Sciatic nerve (tissue), 2 donors: Measurements from ENCODE around the gene TSLP. TPM values are rescaled to one million over a fixed set of nuclear protein-coding genes. Genes with fewer than 3 reads are reported as not detected.

Experiments
- ATAC-seq: fragments of 200-7000 bp; cut with Tn5 transposase; one replicate; pipeline ENCODE4 v1.9.1; 2020; ENCODE audit warnings: mild to moderate bottlenecking, moderate library complexity
- DNase-seq: peaks from one replicate; pipeline ENCODE4 v3.0.0-alpha.2; 2020; ENCODE audit warnings: low spot score
- intact Hi-C: fragments of 100-400 bp; cut with DNase I; formaldehyde crosslinking; loops from one replicate; pipeline ENCODE4 v1.14.2; 2022
- total RNA-seq: library from RNA; stranded (reverse); fragmentation: NEBNext Ultra II Directional; extraction: Animal tissue kit (Norgen Biotek cat#: 25700); gene quantifications from one replicate; pipeline ENCODE4 v1.2.1, GENCODE V29; 2021
- donor health status: DM: no; HTN: no; CAD: no.
- donor health status: DM: no; HTN: no; CAD: no.

The TSLP gene
- total RNA-seq: 0.22 TPM

DNA sequence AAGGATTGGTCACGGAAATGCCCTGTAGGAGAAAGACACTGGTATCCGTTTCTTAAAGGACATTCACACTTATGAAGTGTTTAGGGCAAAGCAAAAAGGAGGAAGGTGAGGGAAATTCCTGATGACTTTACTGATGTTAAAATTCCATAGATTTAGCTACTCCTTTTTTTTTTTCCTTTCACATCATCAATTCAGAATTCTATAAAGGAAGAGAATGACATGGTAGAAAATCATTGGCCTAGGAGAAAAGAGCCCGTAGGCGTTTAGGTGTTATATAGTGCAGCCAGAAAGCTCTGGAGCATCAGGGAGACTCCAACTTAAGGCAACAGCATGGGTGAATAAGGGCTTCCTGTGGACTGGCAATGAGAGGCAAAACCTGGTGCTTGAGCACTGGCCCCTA lies at the start of gene TSLP:
Gene TSLP (plus strand): TSS at position 301 of the 400 bp plus-strand sequence. CDS start 178 bp downstream, outside the sequence.
- ATAC-seq: no peak
- intact Hi-C loops: no loop called here
- DNase-seq: no peak

DNA sequence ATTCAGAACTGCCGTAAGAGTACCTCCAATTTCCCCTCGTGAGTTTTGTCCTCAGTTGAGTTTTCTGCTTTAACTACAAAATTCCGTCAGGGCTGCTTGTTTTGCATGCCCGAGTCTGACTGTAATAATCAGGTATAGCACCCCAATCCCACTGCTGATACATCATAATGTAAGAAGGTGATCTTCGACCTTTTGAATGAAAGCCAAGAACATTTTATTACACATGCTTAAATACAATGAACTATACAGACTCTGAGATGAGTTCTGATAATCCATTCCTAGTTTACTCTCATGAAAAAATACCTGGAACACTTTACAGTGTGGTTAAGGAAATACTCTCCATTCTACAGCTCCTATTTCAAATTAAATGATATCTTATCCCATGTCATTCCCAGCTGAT lies 49.2 kb upstream of the TSLP start:
- ATAC-seq (no peak), DNase-seq (no peak)
- intact Hi-C loops: no loop called here

DNA sequence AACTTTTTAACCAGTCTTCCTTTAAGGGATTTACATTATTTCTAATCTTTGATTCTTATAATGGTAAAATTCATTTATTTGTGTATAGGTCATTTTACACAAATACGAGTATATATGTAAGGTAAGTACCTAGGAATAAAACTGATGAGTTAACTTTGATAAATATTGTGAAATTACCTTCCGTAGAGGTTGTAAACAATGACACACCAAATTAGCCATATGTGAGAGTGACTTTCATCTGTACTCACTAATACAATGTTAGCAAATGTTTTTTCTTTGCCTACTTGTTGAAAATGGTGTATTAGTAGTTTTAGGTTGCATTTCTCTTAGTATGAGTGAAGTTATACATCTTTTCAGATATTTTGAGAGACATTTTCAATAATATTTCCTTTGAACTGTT lies 42.6 kb upstream of the TSLP start:
- intact Hi-C loops: no loop called here
- no peak for ATAC-seq
- no peak for DNase-seq

DNA sequence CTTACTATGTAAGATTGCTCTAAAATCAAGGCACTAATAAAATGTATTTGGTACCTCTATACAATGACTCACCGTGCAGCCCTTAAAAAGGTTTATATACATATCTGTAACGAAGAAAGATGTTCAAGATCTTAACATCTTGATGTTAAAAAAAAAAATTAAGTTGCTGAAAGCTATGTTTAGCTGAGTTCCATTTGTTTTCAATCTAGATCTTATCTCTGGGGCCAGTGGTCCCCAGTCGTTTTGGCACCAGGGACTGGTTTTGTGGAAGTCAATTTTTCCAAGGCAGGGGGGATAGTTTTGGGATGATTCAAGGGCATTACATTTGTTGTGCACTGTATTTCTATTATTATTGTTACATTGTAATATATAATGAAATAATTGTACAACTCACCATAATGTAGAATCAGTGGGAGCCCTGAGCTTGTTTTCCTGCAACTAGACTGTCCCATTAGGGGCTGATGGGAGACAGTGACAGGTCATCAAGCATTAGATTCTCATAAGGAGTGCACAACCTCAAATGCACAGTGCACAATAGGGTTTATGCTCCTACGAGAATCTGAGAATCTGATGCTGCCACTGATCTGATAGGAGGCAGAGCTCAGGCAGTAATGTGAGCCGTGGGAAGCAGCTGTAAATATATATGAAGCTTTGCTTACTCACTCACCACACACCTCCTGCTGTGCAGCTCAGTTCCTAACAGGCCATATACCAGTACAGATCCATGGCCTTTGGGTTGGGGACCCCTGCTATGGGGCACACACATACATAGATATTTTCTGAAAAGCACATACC lies 27.6 kb upstream of the TSLP start:
- intact Hi-C loops: no loop called here
- no peak for DNase-seq
- no peak for ATAC-seq

DNA sequence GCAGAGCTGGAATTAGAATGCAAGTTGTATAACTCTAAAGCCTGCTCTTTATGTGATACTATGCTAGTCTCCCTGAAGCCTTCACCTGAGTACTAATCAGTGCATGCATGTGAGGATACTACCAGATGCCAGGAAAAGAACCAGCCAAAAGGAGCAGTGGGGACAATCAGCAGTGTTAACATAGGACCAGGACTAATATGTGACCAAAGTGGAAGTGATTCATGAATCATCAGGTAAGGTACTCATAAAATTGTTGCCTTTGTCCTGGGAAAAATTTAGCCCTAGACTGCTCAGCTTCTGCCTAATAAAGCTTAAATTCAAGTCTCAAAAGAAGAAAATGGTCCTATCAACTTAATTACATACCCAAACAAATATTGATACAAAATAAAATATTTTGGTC lies 13.4 kb upstream of the TSLP start:
- no peak for ATAC-seq
- intact Hi-C loops: no loop called here
- no peak for DNase-seq

DNA sequence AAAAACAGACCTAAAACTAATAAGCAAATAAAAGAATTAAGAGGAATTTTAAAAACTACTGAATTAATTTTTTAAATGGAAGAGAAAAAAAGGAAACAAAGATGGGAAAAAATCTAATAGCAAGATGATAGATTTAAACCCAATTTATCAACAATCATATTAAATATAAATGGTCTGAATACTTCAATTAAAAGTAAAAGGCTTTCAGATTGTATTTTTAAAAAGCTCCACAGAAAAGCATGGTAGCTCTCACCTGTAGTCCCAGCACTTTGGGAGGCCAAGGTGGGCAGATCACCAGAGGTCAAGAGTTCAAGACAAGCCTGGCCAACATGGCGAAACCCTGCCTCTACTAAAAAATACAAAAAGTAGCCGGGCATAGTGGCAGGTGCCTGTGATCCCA lies 11.3 kb upstream of the TSLP start:
- DNase-seq: no peak
- intact Hi-C loops: no loop called here
- no peak for ATAC-seq

DNA sequence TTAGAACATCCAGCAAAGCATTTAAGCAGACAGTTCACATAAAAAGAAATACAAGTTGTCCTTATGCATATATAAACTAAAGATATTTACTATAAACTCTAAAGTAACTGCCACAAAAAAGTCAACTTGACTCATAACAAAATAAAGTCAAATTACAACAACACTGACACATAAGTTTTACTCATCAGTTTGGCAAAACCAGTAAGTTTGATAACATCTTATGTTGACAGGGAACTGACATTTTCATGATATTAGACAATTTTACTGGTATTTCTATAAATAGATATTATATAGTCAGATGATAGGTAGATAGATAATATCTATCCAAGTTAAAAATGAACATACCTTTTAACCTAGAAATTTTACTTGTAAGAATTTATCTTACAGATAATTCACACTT lies 9.9 kb upstream of the TSLP start:
- intact Hi-C loops: no loop called here
- ATAC-seq (no peak), DNase-seq (no peak)

DNA sequence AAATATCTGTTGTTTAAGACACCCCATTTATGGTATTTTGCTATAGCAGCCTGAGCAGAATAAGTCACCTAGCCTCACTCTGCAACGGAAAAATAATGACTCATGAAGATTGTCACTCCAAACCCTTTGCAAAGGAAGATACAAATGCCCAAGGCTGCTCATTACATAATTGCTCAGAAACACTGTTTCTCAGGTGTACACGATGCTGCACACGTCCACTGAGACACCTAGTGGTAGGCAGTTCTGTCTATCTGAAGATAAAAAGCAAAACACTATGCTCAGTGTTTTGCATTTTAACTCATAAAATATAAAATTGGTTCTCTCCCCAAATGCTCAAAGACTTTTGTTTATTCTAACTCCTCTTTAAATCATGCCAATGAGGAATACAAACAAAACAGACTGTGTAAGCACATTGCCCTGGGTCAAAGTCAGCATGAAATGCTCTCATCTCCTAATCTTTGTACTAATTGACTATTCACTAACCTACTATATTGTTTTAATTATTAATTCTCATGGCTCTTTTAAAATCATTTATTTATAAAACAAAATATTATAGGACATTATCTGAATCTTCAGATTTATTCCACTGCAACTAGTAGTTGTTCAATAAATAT lies 7.7 kb upstream of the TSLP start:
- intact Hi-C loops: no loop called here
- ATAC-seq (no peak), DNase-seq (no peak)

DNA sequence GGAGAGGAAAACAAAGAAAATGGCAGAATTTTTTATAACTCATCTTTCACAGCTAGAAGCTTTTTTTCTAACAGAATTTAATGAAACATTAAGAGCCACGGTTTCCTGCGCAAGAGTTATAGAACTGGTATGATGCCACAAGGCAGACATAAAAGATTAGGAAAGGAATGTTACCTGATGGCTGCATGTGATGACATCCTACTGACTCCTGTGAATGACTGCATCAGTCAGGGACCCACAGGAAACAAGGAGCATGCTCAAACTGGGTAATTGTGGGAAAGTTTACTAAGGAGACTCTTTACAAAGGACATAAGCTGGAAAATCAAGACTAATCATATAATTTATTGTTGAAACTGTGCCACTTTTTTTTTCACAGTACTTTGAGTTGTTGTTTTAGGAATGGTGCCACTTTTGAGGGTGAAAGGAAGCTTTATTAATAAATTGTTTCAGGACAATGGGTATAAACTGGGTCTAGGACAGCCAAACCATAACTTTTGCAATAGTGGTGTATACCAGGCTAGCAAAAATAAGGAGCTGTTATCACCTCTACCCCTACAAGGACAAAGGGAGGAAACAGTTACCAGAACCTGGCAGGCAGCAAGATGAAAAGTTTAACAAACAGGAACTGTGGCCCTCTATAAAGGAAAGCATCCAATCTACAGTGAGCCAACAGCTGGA lies 5.1 kb upstream of the TSLP start:
- no peak for DNase-seq
- ATAC-seq: no peak
- intact Hi-C loops: no loop called here

DNA sequence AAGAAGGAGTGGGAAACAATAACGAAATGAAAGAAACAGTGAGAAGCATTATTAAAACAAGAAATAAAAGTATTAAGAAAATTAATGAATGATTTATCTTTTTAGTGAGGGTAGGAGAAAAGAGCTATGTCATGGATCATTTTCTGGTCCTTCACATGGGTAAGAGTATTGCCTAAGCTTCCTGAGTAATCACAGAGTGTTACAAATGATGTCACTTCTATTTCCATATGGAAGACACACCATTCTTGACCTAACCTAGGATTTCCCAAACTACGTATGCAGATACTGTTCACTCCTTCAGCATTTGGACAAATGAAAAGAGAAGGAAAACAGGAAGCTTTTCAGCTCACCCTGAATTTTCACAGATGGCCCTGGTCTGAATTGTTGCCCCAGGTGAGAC lies 3.3 kb upstream of the TSLP start:
- no peak for DNase-seq

DNA sequence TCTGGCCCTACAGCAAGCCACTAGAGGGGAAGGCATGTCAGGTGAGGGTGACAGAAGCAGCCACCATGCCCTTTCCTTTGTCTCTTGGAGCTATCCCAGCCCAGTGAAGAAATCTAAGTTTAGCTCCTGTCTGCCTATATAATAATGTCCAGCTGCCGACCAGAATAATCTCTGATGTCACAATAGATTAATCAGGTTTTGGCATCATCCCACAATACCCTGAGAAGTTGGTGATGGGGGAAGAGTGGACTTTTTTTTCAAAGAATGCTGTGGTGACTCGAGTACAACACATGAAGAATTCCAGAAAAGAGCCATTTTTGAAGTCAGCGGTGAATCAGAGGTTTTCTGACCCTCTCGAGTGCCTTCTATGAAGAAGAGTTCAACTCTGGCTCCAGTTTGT lies 1.7 kb upstream of the TSLP start:
- intact Hi-C loops: no loop called here
- DNase-seq: no peak
- ATAC-seq: no peak

More for the DNA sequence above, 3.3 kb upstream of the TSLP start:
- intact Hi-C loops: no loop called here
- no peak for ATAC-seq

DNA sequence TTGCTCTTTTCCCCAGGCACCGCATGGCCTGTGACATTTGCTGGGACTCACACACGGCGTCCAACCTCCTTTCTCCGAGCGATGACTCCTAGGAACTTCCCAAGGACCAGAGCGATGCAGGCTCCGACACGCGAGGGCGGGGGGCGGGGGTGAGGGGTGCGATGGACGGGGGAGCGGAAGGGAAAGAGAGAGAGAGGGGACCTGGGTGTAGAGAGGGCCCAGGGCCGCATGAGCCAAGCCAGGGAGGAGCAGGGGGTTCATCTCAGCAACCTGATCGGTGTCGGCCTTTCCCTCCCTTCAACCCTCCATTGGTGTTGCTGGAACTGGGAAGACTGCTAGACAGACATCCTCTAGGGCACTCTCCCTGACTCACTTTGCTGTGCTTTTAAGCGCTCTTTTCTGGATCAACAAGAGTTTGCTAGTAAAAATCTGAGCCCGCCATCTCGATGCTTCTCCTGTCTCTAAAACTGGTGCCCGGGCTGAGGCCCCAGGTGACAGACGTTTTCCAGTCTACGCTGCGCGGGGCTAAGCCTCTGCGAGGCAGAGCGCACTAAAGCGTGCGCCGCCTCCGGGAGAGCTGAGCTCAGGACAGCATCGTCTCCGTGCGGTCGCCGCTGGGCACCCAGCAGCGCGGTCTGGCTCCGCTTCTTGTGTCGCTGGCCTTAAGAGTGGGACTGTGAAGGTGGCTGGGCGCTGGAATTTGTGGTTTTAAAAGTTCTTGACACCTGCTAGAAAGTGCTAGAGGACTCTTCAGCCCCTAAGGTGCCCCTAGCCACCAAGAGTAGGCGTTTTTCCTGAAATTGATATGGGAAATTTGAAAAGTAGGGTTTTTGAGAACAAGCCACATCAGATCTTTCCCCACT lies 1.0 kb upstream of the TSLP start:
- ATAC-seq: peak; percentile 69
- intact Hi-C loops: no loop called here
- DNase-seq: peak; percentile 59

DNA sequence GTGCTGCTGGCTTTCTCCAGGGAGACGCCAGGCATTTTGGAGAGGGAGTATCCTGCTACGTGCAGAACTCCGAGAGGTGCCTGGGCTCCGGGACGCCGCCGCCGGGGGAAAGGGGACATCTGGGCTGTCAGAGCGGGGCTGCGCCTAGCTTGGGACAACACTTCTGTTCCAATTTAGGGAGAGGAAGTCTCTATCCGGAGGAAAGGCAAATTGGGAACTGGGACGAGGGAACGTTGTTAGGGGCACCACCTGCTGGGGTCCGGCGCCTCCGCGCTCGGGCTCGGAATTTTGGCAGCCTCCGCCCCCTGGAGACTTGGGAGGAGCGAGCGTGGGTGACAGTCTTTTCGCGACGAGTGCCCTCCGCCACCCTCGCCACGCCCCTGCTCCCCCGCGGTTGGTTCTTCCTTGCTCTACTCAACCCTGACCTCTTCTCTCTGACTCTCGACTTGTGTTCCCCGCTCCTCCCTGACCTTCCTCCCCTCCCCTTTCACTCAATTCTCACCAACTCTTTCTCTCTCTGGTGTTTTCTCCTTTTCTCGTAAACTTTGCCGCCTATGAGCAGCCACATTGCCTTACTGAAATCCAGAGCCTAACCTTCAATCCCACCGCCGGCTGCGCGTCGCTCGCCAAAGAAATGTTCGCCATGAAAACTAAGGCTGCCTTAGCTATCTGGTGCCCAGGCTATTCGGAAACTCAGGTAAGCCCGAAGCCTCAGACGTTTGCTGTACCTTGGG lies 1.6 kb downstream of the TSLP start:
- intact Hi-C loops: no loop called here
- DNase-seq (peak; percentile 66), ATAC-seq (peak; percentile 81)

DNA sequence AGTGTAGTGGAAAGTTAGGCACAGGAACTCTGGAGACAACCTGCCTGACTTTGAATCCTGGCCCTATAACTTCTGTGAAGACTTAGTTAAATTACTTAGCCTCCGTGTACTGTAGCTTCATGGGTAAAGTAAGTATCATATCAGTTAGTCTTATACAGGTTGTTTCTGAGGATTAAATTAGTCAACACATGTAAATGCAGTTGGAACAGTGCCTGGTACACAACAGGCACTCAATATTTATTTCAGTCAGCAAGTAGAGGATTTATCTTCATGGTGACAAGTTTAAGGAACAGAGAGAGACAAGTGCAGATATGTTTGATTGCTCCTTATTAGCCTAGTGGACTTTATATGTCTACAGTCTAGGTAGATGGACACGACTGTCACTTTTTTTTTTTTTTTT lies 2.7 kb downstream of the TSLP start:
- intact Hi-C loops: no loop called here
- no peak for ATAC-seq
- DNase-seq: no peak

DNA sequence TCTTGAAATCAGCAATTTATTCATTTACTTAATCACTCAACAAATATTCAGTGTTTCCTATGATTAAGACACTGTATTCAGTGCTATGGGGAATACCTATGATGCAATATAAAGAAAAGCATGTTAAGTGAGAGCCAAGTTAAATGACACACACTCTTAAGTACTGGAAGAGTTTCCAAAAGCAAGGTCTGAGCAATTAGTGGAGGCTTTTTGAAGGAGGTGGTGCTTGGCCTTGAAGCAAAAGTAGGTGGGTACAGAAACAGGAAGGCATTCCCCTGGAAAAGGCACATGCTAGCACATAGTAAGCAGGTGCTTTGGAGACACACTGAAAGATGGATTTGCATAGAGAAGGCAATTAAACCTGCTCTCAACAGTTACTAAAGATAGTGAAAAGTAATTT lies 4.0 kb downstream of the TSLP start:
- intact Hi-C loops: no loop called here
- DNase-seq: no peak
- ATAC-seq: peak; percentile 64

DNA sequence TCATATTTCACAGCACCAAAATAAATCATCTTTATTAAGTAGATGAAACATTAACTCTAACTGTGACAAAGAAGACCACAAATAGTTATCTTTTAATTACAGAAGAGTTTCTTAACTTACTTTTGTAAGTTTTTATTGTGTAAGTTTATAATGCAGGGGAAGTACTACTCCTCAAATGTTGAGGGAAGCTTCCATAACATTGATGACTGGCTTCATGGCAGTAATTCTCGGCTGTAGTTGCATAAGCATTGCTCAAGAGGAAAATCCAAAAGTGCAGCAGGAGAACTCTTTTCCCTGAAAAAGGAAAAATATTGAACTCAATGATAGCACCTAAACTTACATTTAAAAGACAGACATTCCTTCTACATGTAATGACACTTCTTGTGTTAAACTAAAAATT lies 4.6 kb downstream of the TSLP start:
- no peak for ATAC-seq
- no peak for DNase-seq
- intact Hi-C loops: no loop called here

DNA sequence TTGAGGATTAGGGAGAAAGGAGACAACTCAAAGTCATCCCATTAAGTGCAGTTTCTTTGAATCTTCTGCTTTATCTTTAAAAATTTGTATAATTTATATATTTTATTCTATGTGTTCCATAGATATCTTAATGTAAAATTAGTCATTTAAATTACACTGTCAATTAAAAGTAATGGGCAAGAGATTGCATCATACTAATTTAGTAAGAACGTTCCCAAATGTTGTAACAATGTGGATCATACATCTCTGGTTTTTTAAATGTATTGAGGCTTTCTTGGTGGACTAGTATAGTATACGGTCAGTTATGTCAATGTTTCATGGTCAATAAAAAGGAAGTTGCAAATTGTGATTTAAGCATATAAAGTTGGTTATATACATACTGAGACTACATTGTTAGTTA lies 6.2 kb downstream of the TSLP start:
- ATAC-seq (no peak), DNase-seq (no peak)
- intact Hi-C loops: no loop called here

DNA sequence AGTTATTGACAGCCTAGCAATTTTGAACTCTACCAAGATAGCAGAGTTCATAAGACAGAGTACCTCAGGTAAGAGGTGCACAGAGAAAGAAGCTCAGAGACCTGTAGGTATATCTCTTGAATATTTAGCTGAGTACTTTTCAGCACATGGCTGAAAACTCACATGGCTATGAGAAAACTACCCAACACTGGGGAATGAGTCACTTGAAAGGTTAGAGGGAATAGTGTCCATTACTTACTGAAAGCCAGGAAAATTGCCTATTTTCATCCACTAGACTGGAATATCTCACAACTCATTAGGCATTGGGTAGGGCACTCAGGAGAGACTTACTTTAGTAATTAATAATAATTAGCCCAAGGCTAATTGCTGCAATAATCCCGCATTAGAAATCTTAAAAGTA lies 8.3 kb downstream of the TSLP start:
- DNase-seq: no peak
- intact Hi-C loops: no loop called here
- ATAC-seq: no peak

DNA sequence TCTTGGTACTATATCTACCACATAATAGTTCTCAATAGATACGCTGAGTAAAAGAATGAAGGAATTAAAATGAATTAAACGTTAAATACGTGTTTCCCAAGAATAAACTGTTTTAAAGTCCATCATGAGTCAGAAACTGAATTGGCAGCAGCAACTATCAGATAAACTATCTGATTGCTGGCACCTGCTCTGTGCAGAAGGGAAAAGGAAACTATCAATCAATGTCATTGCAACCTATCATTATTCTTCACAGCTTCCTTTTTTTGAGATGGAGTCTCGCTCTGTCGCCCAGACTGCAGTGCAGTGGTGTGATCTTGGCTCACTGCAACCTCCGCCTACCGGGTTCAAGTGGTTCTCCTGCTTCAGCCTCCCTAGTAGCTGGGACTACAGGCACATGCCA lies 11.8 kb downstream of the TSLP start:
- no peak for DNase-seq
- ATAC-seq: no peak
- intact Hi-C loops: no loop called here
